Measurements from ENCODE around the gene MBIP.
"Not testable (repeated sequence)": the region's sequence is repeated elsewhere in the genome, so short reads cannot be mapped to it uniquely, and the experiment has no call there.

The MBIP gene

DNA sequence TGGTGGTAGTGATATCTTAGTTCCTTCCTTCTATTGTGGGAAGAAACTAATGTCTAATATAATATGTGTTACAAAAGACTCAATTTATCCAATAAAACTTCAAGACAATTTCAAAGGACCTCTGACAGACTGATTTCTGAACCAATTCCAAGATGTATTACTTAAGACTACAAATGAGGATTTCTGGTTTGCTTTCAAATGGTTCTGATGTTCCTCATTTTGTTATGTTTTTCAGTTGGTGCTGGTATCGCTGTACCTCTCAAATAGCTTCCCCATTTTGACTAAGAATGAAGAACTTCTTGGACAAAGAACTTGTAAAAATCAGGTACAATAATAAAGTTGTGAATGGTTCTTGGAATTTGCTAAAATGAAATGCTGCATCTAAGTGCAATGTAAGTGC is 19.4 kb upstream of the MBIP start:
- H3K27me3 Mint-ChIP-seq (ENCODE audit: low read depth): no peaks in the 10 kb centered on the region
- no peak overlapping the region for H3K4me3 Mint-ChIP-seq
- no peaks in the 10 kb centered on the region for H3K4me1 Mint-ChIP-seq
- TF ChIP-seq, protein P1, sequence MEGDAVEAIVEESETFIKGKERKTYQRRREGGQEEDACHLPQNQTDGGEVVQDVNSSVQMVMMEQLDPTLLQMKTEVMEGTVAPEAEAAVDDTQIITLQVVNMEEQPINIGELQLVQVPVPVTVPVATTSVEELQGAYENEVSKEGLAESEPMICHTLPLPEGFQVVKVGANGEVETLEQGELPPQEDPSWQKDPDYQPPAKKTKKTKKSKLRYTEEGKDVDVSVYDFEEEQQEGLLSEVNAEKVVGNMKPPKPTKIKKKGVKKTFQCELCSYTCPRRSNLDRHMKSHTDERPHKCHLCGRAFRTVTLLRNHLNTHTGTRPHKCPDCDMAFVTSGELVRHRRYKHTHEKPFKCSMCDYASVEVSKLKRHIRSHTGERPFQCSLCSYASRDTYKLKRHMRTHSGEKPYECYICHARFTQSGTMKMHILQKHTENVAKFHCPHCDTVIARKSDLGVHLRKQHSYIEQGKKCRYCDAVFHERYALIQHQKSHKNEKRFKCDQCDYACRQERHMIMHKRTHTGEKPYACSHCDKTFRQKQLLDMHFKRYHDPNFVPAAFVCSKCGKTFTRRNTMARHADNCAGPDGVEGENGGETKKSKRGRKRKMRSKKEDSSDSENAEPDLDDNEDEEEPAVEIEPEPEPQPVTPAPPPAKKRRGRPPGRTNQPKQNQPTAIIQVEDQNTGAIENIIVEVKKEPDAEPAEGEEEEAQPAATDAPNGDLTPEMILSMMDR (IDR thresholded peaks at IDR 0.05; ENCODE audit: unreplicated experiment in 3 of 3): no peak
- no peaks in the 10 kb centered on the region for H3K36me3 Mint-ChIP-seq (ENCODE audit: low read depth)
- H3K9me3 Mint-ChIP-seq: no peaks in the 10 kb centered on the region
- H3K27ac Mint-ChIP-seq: no peak overlapping the region

DNA sequence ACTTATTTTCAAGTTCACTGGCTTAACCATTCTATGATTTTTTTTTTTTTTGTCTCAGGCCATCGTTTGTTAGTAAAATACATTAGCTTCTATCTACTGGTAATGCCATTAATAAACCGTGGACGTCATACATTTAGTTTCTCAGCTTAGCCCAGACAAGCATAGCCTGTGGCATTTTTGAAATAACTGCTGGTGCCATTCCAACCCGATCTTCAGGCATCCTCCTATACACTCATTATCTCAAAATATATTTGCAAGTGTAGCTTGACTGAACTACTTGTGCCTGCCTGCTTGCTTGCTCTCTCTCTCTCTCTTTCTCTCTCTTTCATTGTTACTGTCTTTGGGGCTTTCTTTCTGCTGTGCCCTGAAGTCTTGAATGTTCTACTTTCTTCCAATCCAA is 12.7 kb upstream of the MBIP start:
- Mint-ChIP-seq H3K36me3 (ENCODE audit: low read depth) (no peaks in the 10 kb centered on the region), H3K27ac (no peak overlapping the region), H3K27me3 (ENCODE audit: low read depth) (no peaks in the 10 kb centered on the region), H3K4me3 (no peak overlapping the region), H3K9me3 (peaks cover 2% of the 10 kb centered on the region), H3K4me1 (no peaks in the 10 kb centered on the region)
- TF ChIP-seq, protein P1 (IDR thresholded peaks at IDR 0.05; ENCODE audit: unreplicated experiment in 3 of 3): no peak

DNA sequence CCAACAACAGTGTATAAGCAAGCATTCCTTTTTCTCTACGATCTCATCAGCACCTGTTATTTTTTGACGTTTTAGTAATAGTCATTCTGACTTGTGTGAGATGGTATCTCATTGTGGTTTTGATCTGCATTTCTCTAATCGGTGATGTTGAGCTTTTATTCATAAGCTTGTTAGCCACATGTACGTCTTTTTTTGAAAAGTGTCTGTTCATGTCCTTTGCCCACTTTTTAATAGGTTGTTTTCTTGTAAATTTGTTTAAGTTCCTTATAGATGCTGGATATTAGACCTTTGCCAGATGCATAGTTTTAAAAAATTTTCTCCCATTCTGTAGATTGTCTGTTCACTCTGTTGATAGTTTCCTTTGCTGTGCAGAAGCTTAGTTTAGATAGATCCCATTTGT is 7.1 kb upstream of the MBIP start:
- not testable (repeated sequence) for H3K27ac Mint-ChIP-seq; H3K9me3 Mint-ChIP-seq; H3K36me3 Mint-ChIP-seq (ENCODE audit: low read depth); H3K27me3 Mint-ChIP-seq (ENCODE audit: low read depth); H3K4me1 Mint-ChIP-seq; H3K4me3 Mint-ChIP-seq

GRCh38 chr14:36325853-36326252 is 5.4 kb upstream of the MBIP start:
- no peak overlapping the region for H3K4me3 Mint-ChIP-seq
- peaks cover 6% of the 10 kb centered on the region for H3K27me3 Mint-ChIP-seq (ENCODE audit: low read depth)
- H3K4me1 Mint-ChIP-seq: no peaks in the 10 kb centered on the region
- H3K27ac Mint-ChIP-seq: no peak overlapping the region
- peaks cover 6% of the 10 kb centered on the region for H3K9me3 Mint-ChIP-seq
- H3K36me3 Mint-ChIP-seq (ENCODE audit: low read depth): no peaks in the 10 kb centered on the region
- TF ChIP-seq, protein P1 (IDR thresholded peaks at IDR 0.05; ENCODE audit: unreplicated experiment in 3 of 3): no peak

- H3K4me3 Mint-ChIP-seq: no peak overlapping the region
- H3K27ac Mint-ChIP-seq: no peak overlapping the region
- H3K27me3 Mint-ChIP-seq (ENCODE audit: low read depth): peaks cover 11% of the 10 kb centered on the region
- no peaks in the 10 kb centered on the region for H3K36me3 Mint-ChIP-seq (ENCODE audit: low read depth)
- H3K9me3 Mint-ChIP-seq: peaks cover 4% of the 10 kb centered on the region
- H3K4me1 Mint-ChIP-seq: peaks cover 4% of the 10 kb centered on the region
- TF ChIP-seq, protein P1 (IDR thresholded peaks at IDR 0.05; ENCODE audit: unreplicated experiment in 3 of 3): no peak
Measured at GRCh38 chr14:36324897-36325296, 4.5 kb upstream of the MBIP start.

DNA sequence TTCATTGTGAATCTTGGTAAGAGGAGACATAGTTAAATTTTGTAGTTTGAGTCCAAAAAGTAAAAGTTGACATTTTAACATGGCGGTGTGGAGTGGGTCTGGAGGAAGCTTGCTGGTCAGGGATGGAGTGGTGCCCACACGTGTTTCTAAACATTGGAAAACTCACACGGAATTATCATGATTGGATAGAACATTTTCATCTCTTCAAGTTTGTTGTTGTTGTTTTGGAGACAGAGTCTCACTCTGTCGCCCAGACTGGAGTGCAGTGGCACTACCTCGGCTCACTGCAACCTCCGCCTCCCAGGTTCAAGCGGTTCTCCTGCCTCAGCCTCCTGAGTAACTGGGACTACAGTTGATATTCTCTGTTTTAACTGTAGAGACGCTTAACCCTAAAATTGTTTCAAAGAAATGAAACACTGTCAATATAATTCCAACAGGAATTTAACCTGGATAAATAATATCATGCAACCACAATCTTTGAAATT is 502 bp upstream of the MBIP start:
- Mint-ChIP-seq H3K4me3 (peak overlapping the region; percentile 92 to 96 (median 92)), H3K27me3 (ENCODE audit: low read depth) (peaks cover 5% of the 10 kb centered on the region), H3K4me1 (peaks cover 25% of the 10 kb centered on the region), H3K36me3 (ENCODE audit: low read depth) (no peaks in the 10 kb centered on the region), H3K27ac (peak overlapping the region; percentile 89 to 98 (median 91)), H3K9me3 (peaks cover 4% of the 10 kb centered on the region)
- TF ChIP-seq, protein P1 (IDR thresholded peaks at IDR 0.05; ENCODE audit: unreplicated experiment in 3 of 3): no peak

Measured in nephron (organoid).